Measurements from ENCODE around the gene CALML5.

Gene CALML5

GRCh38 chr10:5499493-5500140 is at the start of gene CALML5:
CALML5 (minus strand) TSS chr10:5499570; CDS start chr10:5499438, 132 bp downstream.
- no peak for DNase-seq

GRCh38 chr10:5547931-5548660 is 48.7 kb upstream of the CALML5 start:
- no peak for DNase-seq

- DNase-seq, result no peak
Measured at GRCh38 chr10:5547681-5547930, 48.2 kb upstream of the CALML5 start.

- no peak for DNase-seq
Measured at GRCh38 chr10:5546891-5547680, 47.7 kb upstream of the CALML5 start.

GRCh38 chr10:5545778-5546710 is 46.7 kb upstream of the CALML5 start:
- DNase-seq, result no peak

- no peak for DNase-seq
Measured at GRCh38 chr10:5545426-5545777, 46.0 kb upstream of the CALML5 start.

GRCh38 chr10:5545011-5545410 is 45.6 kb upstream of the CALML5 start:
- DNase-seq, result no peak

- DNase-seq, result no peak
Measured at GRCh38 chr10:5544216-5544805, 44.9 kb upstream of the CALML5 start.

- no peak for DNase-seq
Measured at GRCh38 chr10:5543623-5544022, 44.3 kb upstream of the CALML5 start.

- no peak for DNase-seq
Measured at GRCh38 chr10:5542100-5542499, 42.7 kb upstream of the CALML5 start.

- no peak for DNase-seq
Measured at GRCh38 chr10:5540891-5541290, 41.5 kb upstream of the CALML5 start.

GRCh38 chr10:5540080-5540479 is 40.7 kb upstream of the CALML5 start:
- no peak for DNase-seq

GRCh38 chr10:5538892-5539651 is 39.7 kb upstream of the CALML5 start:
- DNase-seq, result no peak

GRCh38 chr10:5538446-5538845 is 39.1 kb upstream of the CALML5 start:
- no peak for DNase-seq

GRCh38 chr10:5537684-5538083 is 38.3 kb upstream of the CALML5 start:
- no peak for DNase-seq

- no peak for DNase-seq
Measured at GRCh38 chr10:5536486-5537081, 37.2 kb upstream of the CALML5 start.

- DNase-seq, result no peak
Measured at GRCh38 chr10:5534880-5535856, 35.8 kb upstream of the CALML5 start.

- DNase-seq, result no peak
Measured at GRCh38 chr10:5534051-5534821, 34.9 kb upstream of the CALML5 start.

- no peak for DNase-seq
Measured at GRCh38 chr10:5533098-5533731, 33.8 kb upstream of the CALML5 start.
